T-helper 2 cell (primary cell): ENCODE data around the gene SARDH.
"Not testable (repeated sequence)": the region's sequence is repeated elsewhere in the genome, so short reads cannot be mapped to it uniquely, and the experiment has no call there.

ENCODE experiments used
- DNase-seq, 5 experiments: peaks; one replicate each; pipeline versions ENCODE4 v3.0.0 to v3.0.0-alpha.2; 2012 to 2022

SARDH gene

GRCh38 chr9:133683586-133684120 is 54.5 kb downstream of the SARDH start:
- peak; percentile 21 to 82 (median 54) for DNase-seq

DNA sequence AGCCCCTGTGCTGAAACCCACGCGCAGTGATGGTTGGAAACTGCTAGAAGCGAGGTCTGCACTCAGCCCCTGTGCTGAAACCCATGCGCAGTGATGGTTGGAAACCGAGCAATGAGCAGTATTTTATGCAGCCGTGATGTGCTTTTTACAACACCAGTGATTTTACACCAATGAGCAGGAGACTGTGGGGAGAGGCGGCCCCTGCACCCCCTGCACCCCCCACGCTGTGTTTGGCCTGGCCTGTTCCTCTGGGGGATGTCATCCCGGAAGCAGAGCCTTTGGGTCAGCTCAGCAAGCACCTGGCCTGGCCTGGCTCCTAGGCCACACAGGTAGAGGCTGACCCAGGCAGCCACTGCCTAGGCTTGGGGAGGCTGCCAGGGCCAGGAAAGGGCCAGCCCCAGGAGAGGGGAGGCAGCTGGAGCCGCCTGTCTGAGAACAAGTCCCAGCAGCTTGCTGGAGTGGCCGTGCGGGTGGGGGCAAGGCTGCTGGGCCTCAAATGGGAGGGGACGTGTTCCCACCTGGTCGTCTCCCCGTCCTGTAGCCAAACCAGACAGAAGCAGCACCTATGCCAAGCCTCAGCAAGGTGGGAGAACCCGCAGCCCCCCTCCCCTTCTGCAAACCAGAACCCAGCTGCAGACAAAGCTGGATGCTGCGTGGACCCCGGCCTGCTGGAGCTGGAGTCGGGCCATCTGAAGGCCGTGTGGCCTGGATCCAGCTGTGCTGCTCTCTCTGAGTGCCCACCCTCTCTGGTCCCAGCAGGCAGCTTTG is 55.1 kb downstream of the SARDH start:
- DNase-seq = no peak

DNA sequence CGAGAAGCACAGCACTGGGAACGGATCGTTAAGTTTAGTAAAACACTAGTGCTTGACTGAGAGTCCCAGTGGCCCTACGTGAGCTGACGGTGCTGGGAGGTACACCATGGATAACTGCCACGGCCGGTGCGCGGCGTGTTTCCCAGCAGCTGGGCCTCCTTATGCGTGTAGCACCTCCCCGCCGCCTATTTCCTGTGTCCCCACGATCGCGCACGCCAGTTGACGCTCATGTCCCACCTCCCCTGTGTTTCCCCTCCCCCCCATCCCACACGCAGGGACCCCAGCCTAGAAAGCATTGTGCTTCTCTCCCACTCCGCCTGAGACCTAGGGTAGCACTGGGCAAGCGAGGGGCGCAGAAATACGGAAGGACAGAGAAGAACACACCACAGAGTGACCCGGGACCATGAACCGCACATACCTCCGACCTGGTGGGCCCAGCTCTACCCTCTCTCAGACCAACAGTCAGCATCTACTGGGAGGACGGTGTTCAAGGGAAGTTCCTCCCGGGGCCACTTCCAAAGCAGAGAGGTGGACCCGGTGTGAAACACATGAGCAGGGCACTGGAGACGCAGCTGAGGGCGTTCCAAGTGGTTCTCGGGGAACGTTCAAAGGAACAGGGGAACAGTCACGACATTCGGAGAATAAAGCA is 56.4 kb downstream of the SARDH start:
- no peak for DNase-seq

DNA sequence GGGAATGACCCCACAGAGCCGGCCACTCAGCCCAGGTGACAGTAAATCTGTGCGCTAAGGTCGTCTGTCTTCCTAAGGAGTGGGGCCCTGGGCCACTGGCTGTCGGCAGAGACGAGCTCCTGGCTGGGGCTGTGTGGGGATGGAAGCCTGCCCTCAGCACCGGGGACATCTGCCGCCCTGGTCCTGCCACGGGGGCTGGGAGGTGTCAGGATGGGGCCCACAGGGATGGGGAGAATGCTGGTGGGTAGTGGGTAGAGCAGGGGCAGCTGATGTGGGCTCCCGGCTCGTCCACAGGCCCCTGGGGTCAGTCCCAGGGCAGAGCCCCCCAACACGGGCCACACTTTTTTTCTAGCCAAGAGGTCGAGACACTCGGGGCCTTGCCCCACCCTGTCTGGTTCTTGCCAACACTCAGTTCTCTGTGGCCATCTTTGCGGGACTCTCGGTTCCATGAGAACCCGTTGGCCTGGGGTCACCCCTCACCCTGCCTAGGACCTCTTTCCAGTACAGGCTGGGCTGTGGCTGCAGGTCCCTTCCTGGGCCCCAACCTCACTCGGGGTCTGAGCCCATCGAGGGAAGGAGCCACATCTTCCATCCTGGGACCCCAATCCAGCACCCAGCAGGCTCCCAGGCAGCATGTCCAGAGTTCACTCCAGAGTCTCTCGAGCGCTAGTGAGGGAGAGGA is 57.0 kb downstream of the SARDH start:
- DNase-seq = no peak

- no peak for DNase-seq
Measured at GRCh38 chr9:133680250-133680975, 57.7 kb downstream of the SARDH start.

GRCh38 chr9:133679466-133680061 is 58.6 kb downstream of the SARDH start:
- DNase-seq = no peak

DNA sequence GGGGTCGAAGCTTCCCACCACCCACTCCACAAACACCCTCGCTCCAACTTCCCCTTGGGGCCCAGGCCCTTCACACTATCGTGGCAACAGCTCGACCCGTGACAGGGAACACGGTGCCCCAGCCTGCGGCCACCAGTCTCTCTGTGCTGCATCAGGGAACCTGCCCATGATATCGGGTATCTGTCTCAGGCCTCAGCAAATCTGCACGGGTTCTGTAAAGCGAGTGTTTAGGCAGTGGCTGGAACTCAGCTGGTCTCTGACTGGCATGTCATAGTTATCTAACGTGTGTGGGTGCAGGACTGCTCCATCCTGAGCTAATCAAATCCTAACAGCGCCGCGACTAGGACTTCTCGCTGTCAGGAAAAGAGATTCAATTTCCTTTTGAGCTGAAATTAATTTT is 59.1 kb downstream of the SARDH start:
- no peak for DNase-seq

DNA sequence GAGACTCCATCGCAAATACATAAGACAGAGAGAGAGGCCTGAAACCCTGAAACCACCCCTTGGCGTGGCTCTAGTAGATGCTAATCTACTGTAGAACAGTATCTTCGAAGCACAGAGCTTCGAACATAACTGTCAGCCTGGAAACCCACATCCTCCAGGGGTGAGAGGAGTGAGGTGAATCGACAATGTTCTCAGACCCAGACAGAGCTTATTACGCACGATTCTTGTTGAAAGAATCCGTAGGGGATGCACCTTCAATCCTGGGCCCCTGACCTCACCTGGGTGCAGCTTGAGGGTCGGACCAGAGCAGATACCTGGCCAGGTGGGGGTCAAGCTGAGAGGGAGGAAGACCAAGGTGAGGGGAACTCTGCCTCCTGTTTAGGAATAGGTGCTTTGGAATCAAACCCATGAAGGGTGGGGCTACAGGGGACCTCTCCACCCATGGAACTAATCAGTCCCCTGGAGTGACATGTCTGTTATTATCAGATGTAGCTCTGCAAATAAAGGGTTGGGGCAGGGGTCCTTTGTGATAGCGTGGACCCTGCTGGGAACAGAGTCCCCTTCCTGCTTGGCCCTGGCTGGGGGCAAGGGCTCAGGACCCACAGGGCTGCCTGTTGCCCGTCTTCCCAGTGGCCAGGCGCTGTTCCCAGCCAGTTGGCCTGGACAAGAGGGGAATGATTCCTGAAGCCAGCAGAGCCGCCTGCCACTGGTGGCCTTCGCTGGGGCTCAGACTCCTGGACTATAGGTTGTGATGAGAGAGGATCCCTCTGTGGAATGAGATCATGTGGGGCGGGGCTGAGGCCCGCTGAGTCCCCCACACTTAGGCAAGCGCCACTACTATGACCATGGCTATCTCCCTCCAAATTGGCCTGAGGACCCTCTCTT is 60.8 kb downstream of the SARDH start:
- DNase-seq = peak in 4 of 5 experiments; percentile 10 to 96 (median 56)

- DNase-seq = no peak
Measured at GRCh38 chr9:133676450-133676849, 61.7 kb downstream of the SARDH start.

DNA sequence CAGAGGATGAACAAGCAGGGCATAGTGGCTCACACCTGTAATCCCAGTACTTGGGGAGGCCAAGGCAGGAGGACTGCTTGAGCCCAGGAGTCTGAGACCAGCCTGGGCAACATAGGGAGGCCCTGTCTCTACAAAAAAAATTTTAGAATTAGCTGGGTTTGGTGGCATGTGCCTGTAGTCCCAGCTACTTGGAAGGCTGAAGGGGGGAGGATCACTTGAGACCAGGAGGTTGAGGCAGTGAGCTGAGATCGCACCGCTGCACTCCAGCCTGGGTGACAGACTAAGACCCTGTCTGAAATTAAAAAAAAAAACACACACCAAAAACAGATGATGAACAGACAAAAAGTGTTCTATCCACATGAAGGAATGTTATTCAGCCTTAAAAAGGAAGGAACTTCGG is 62.4 kb downstream of the SARDH start:
- not testable (repeated sequence) for DNase-seq

DNA sequence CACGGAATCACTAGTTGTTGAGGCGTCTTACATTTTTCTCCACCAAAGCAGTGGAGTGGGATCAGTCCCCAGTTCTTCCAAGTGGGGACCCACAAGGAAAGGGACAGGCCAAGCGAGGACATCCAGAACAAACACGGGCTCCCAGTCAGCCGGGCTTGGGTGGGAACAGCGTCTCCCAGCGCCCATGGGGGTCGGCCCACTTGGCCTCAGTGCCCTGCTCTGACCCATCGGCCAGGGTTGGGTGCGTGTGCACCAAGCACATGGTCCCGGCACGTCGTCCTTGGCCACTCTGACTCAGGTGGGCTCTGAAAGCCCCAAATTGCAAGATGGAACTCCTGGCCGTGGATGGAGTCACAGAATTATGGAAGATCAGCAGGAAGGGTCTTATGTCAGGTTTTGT is 64.1 kb downstream of the SARDH start:
- DNase-seq = no peak

DNA sequence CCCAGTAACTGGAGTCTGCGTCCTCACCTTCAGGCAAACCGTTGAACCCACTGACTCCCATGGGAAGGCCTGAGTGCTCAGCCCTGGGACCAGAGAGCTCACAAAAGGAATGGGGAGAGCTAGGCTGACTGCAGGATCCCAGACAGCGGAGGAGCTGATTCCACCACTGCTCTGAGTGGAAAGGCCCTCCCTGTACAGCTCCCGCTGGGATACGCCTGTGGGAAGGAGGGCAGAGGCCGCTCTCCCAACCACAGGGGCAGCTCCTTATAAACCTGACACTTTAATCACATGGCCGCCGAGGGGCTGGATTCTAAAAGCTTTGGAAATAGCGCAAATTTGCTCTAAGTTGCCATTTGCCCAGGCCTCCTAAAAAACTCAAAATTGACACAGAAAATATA is 64.9 kb downstream of the SARDH start:
- DNase-seq = no peak

GRCh38 chr9:133672503-133673257 is 65.5 kb downstream of the SARDH start:
- DNase-seq = no peak

GRCh38 chr9:133671371-133671770 is 66.8 kb downstream of the SARDH start:
- no peak for DNase-seq

DNA sequence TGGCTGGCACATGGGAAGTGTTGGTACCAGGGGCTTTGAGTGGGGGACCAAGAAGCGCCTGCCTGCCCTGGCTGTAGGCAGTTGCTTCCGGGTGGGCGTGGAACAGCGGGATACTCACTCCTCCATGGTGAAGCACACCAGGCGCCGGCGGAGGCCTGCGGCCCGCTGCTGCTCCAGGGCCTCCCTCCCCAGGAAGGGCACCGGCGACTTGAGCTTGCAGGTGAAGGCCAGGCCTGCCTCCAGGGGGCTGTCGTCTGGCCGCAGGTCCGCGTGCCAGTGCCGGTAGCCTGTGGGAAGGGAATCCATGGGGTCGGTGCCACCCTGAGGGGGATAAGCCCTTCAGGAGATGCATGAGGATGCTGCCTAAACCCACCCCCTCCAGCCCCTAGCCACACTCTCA is 67.7 kb downstream of the SARDH start:
- DNase-seq = no peak

- no peak for DNase-seq
Measured at GRCh38 chr9:133669182-133669801, 68.9 kb downstream of the SARDH start.

GRCh38 chr9:133667759-133668450 is 70.2 kb downstream of the SARDH start:
- DNase-seq = peak in 1 of 5 experiments; percentile 12

- no peak for DNase-seq
Measured at GRCh38 chr9:133666845-133667244, 71.3 kb downstream of the SARDH start.

GRCh38 chr9:133666387-133666786 is 71.8 kb downstream of the SARDH start:
- DNase-seq = no peak
